Progenitor cell of endocrine pancreas (in vitro differentiated cells): ENCODE results near the gene REELD1. TPM values are rescaled to one million over a fixed set of nuclear protein-coding genes. Genes with fewer than 3 reads are reported as not detected.

Experiments
- DNase-seq: peaks from one replicate; pipeline ENCODE4 v3.0.0; 2021; ENCODE audit warnings: low spot score; ENCODE audit not compliant: unreplicated experiment
- H3K27ac Mint-ChIP-seq: 2 replicates; pipeline ENCODE4 v1.8.0; 2021; ENCODE audit warnings: mild to moderate bottlenecking, moderate library complexity, mixed read lengths
- H3K27me3 Mint-ChIP-seq: 2 replicates; pipeline ENCODE4 v1.8.0; 2021; ENCODE audit warnings: mixed read lengths
- H3K36me3 Mint-ChIP-seq: 2 replicates; pipeline ENCODE4 v1.8.0; 2022; ENCODE audit warnings: mixed read lengths; ENCODE audit not compliant: insufficient read depth
- H3K4me1 Mint-ChIP-seq: 2 replicates; pipeline ENCODE4 v1.8.0; 2021; ENCODE audit warnings: low read depth, mixed read lengths
- H3K4me3 Mint-ChIP-seq: 2 replicates; pipeline ENCODE4 v1.8.0; 2021; ENCODE audit warnings: low read depth, mild to moderate bottlenecking, moderate library complexity, mixed read lengths
- H3K9me3 Mint-ChIP-seq: 2 replicates; pipeline ENCODE4 v1.8.0; 2021; ENCODE audit warnings: low read depth, mixed read lengths
- CTCF ChIP-seq: fragments of 200-600 bp; sonication (generic); IDR thresholded peaks from one replicate; pipeline ENCODE4 v1.5.0; 2021; ENCODE audit warnings: antibody characterized with exemption, mild to moderate bottlenecking; ENCODE audit not compliant: unreplicated experiment
- total RNA-seq: library from RNA; stranded (reverse); gene quantifications from 2 replicates; pipeline ENCODE4 v1.2.1, GENCODE V29; 2021

REELD1 gene
- total RNA-seq, 1 donor from 2014 or later = not detected

GRCh38 chr4:146186041-146186440, 28.3 kb upstream of the REELD1 start:
- H3K27ac Mint-ChIP-seq = no peak overlapping the region

GRCh38 chr4:146186596-146186995, 27.7 kb upstream of the REELD1 start:
- Mint-ChIP-seq H3K36me3 (peaks cover 13% of the 10 kb centered on the region), H3K27me3 (no peaks in the 10 kb centered on the region)
- TF ChIP-seq CTCF = no peak

More at GRCh38 chr4:146186041-146186440, 28.3 kb upstream of the REELD1 start:
- H3K36me3 Mint-ChIP-seq = peaks cover 11% of the 10 kb centered on the region
- no peak for DNase-seq
- peaks cover 17% of the 10 kb centered on the region for H3K4me1 Mint-ChIP-seq
- no peaks in the 10 kb centered on the region for H3K27me3 Mint-ChIP-seq
- H3K9me3 Mint-ChIP-seq = no peaks in the 10 kb centered on the region
- H3K4me3 Mint-ChIP-seq = no peak overlapping the region
- TF ChIP-seq CTCF = no peak

DNA sequence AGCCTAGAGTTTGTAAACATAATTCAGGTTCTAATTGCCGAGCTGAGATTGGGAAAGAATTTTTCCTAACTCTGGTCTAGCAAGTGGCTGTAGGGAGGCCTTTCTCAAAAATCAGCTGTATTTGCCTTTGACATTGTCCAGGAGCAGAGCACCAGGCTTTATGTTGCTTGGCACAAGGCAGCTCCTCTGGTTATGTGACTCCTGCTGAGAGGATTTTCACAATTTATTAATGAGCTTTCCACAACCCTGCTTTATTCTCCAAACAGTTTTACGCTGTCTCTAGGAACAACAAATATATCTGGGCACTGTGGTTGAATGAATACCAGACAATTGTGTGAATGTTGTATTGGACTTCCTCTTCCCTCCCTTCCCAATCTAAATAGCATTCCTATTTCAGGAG, 23.9 kb upstream of the REELD1 start:
- Mint-ChIP-seq H3K4me3 (no peak overlapping the region), H3K27me3 (no peaks in the 10 kb centered on the region), H3K4me1 (no peaks in the 10 kb centered on the region), H3K9me3 (no peaks in the 10 kb centered on the region), H3K27ac (peak overlapping the region; percentile 45), H3K36me3 (peaks cover 11% of the 10 kb centered on the region)
- no peak for TF ChIP-seq CTCF
- no peak for DNase-seq

More at GRCh38 chr4:146186596-146186995, 27.7 kb upstream of the REELD1 start:
- H3K4me1 Mint-ChIP-seq = peaks cover 14% of the 10 kb centered on the region
- no peaks in the 10 kb centered on the region for H3K9me3 Mint-ChIP-seq
- DNase-seq = no peak
- no peak overlapping the region for H3K27ac Mint-ChIP-seq
- H3K4me3 Mint-ChIP-seq = no peak overlapping the region

GRCh38 chr4:146191766-146192458, 22.4 kb upstream of the REELD1 start:
- no peaks in the 10 kb centered on the region for H3K4me1 Mint-ChIP-seq
- no peak overlapping the region for H3K27ac Mint-ChIP-seq
- peak; percentile 23 for TF ChIP-seq CTCF
- peaks cover 11% of the 10 kb centered on the region for H3K36me3 Mint-ChIP-seq
- no peaks in the 10 kb centered on the region for H3K27me3 Mint-ChIP-seq
- DNase-seq = no peak
- H3K9me3 Mint-ChIP-seq = no peaks in the 10 kb centered on the region
- no peak overlapping the region for H3K4me3 Mint-ChIP-seq

GRCh38 chr4:146193628-146194027, 20.7 kb upstream of the REELD1 start:
- no peaks in the 10 kb centered on the region for H3K27me3 Mint-ChIP-seq

More at GRCh38 chr4:146193628-146194027, 20.7 kb upstream of the REELD1 start:
- Mint-ChIP-seq H3K9me3 (no peaks in the 10 kb centered on the region), H3K27ac (no peak overlapping the region), H3K4me1 (no peaks in the 10 kb centered on the region), H3K36me3 (peaks cover 10% of the 10 kb centered on the region), H3K4me3 (no peak overlapping the region)
- DNase-seq = no peak
- TF ChIP-seq CTCF = no peak
